ENCODE measurements around the gene PHF24.

PHF24 gene

DNA sequence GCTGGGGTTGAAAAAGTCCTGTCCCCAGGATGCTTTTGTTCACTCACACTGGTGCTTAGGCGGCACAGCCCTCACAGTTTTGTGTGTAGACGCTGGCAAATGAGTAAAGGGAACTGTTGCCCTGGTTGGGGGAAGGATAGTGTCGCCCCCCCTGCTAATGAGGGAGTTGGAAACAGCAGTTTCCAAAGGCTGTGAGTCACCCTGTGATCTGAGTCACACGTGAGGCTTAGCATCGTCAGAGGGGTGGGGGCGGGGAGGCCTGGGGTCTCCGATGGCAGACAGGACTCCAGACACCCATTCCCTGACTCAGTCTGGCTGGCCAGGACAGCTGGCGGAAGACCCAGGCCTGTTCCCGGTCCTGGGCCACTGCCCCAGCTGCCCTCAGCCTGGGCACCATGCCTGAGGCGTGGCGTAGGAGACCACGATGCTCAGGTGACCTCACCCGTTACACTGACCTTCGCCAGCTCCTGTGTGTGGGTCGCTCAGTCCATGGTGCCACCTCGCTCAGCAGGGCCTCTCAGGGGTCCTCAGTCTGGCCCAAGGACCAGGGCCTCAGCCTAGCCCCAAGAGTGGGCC lies 34.4 kb downstream of the PHF24 start:
- Histone ChIP-seq H3K36me3 (ENCODE audit: insufficient read depth, low read length) (peaks cover 13% of the 10 kb centered on the region), H3K4me2 (ENCODE audit: low read length) (peak overlapping the region; percentile 70), H3K27me3 (ENCODE audit: control insufficient read depth, insufficient read depth, low read length) (no peaks in the 10 kb centered on the region), H3K9ac (ENCODE audit: low read depth, low read length) (peak overlapping the region; percentile 75), H3K4me3 (ENCODE audit: low read length) (peak overlapping the region; percentile 47), H3K4me1 (ENCODE audit: control insufficient read depth, insufficient read depth, low read length) (peaks cover 72% of the 10 kb centered on the region), H3K9me3 (replicated peaks; ENCODE audit: low read length) (no peaks in the 10 kb centered on the region)

GRCh38 chr9:34993502-34994259 lies 35.6 kb downstream of the PHF24 start:
- H3K27me3 ChIP-seq (ENCODE audit: control insufficient read depth, insufficient read depth, low read length) = no peaks in the 10 kb centered on the region
- H3K36me3 ChIP-seq (ENCODE audit: insufficient read depth, low read length) = peaks cover 22% of the 10 kb centered on the region
- peak overlapping the region; percentile 75 for H3K9ac ChIP-seq (ENCODE audit: low read depth, low read length)
- H3K4me3 ChIP-seq (ENCODE audit: low read length) = peak overlapping the region; percentile 21
- no peaks in the 10 kb centered on the region for H3K9me3 ChIP-seq (replicated peaks; ENCODE audit: low read length)
- H3K4me1 ChIP-seq (ENCODE audit: control insufficient read depth, insufficient read depth, low read length) = peaks cover 65% of the 10 kb centered on the region
- H3K4me2 ChIP-seq (ENCODE audit: low read length) = peak overlapping the region; percentile 53

GRCh38 chr9:34994260-34994899 lies 36.3 kb downstream of the PHF24 start:
- peaks cover 61% of the 10 kb centered on the region for H3K4me1 ChIP-seq (ENCODE audit: control insufficient read depth, insufficient read depth, low read length)
- no peak overlapping the region for H3K4me3 ChIP-seq (ENCODE audit: low read length)
- peak overlapping the region; percentile 53 for H3K4me2 ChIP-seq (ENCODE audit: low read length)

GRCh38 chr9:34994900-34995669 lies 37.0 kb downstream of the PHF24 start:
- H3K36me3 ChIP-seq (ENCODE audit: insufficient read depth, low read length) = peaks cover 22% of the 10 kb centered on the region
- H3K4me3 ChIP-seq (ENCODE audit: low read length) = no peak overlapping the region
- H3K9ac ChIP-seq (ENCODE audit: low read depth, low read length) = peak overlapping the region; percentile 75
- no peaks in the 10 kb centered on the region for H3K9me3 ChIP-seq (replicated peaks; ENCODE audit: low read length)
- H3K4me2 ChIP-seq (ENCODE audit: low read length) = no peak overlapping the region
- peaks cover 61% of the 10 kb centered on the region for H3K4me1 ChIP-seq (ENCODE audit: control insufficient read depth, insufficient read depth, low read length)
- no peaks in the 10 kb centered on the region for H3K27me3 ChIP-seq (ENCODE audit: control insufficient read depth, insufficient read depth, low read length)

More at GRCh38 chr9:34994260-34994899, 36.3 kb downstream of the PHF24 start:
- H3K27me3 ChIP-seq (ENCODE audit: control insufficient read depth, insufficient read depth, low read length) = no peaks in the 10 kb centered on the region
- peak overlapping the region; percentile 75 for H3K9ac ChIP-seq (ENCODE audit: low read depth, low read length)
- H3K36me3 ChIP-seq (ENCODE audit: insufficient read depth, low read length) = peaks cover 22% of the 10 kb centered on the region
- H3K9me3 ChIP-seq (replicated peaks; ENCODE audit: low read length) = no peaks in the 10 kb centered on the region

GRCh38 chr9:34995670-34996060 lies 37.6 kb downstream of the PHF24 start:
- peaks cover 25% of the 10 kb centered on the region for H3K36me3 ChIP-seq (ENCODE audit: insufficient read depth, low read length)
- H3K9ac ChIP-seq (ENCODE audit: low read depth, low read length) = peak overlapping the region; percentile 75
- no peaks in the 10 kb centered on the region for H3K27me3 ChIP-seq (ENCODE audit: control insufficient read depth, insufficient read depth, low read length)
- H3K4me3 ChIP-seq (ENCODE audit: low read length) = no peak overlapping the region
- H3K4me2 ChIP-seq (ENCODE audit: low read length) = no peak overlapping the region
- H3K9me3 ChIP-seq (replicated peaks; ENCODE audit: low read length) = no peaks in the 10 kb centered on the region
- peaks cover 59% of the 10 kb centered on the region for H3K4me1 ChIP-seq (ENCODE audit: control insufficient read depth, insufficient read depth, low read length)

DNA sequence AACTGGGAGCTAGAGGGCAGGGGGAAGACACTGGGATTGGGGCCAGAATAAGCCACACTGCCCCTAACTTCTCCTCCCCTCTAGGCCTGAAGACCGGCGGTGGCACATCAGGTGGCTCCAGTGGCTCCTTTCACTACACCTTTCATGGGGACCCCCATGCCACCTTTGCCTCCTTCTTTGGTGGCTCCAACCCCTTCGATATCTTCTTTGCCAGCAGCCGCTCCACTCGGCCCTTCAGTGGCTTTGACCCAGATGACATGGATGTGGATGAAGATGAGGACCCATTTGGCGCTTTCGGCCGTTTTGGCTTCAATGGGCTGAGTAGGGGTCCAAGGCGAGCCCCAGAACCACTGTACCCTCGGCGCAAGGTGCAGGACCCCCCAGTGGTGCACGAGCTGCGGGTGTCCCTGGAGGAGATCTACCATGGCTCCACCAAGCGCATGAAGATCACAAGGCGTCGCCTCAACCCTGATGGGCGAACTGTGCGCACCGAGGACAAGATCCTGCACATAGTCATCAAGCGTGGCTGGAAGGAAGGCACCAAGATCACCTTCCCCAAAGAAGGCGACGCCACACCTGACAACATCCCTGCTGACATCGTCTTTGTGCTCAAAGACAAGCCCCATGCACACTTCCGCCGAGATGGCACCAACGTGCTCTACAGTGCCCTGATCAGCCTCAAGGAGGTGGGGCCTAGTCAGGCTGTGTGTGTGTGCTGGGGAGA lies 38.3 kb downstream of the PHF24 start:
- Histone ChIP-seq H3K4me1 (ENCODE audit: control insufficient read depth, insufficient read depth, low read length) (peaks cover 59% of the 10 kb centered on the region), H3K27me3 (ENCODE audit: control insufficient read depth, insufficient read depth, low read length) (no peaks in the 10 kb centered on the region)

DNA sequence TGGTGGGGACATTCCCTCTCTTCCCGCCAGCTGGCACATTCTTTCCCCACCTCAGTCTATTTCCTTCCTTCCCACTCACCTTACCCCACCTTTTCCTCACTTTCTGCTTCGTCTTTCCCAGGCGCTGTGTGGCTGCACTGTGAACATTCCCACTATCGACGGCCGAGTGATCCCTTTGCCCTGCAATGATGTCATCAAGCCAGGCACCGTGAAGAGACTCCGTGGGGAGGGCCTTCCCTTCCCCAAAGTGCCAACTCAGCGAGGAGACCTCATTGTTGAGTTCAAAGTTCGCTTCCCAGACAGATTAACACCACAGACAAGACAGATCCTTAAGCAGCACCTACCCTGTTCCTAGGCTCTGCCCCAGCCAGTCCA lies 38.8 kb downstream of the PHF24 start:
- H3K9me3 ChIP-seq (replicated peaks; ENCODE audit: low read length) = no peaks in the 10 kb centered on the region
- H3K4me2 ChIP-seq (ENCODE audit: low read length) = no peak overlapping the region
- H3K27me3 ChIP-seq (ENCODE audit: control insufficient read depth, insufficient read depth, low read length) = no peaks in the 10 kb centered on the region
- H3K36me3 ChIP-seq (ENCODE audit: insufficient read depth, low read length) = peaks cover 26% of the 10 kb centered on the region
- peaks cover 60% of the 10 kb centered on the region for H3K4me1 ChIP-seq (ENCODE audit: control insufficient read depth, insufficient read depth, low read length)
- H3K4me3 ChIP-seq (ENCODE audit: low read length) = no peak overlapping the region
- no peak overlapping the region for H3K9ac ChIP-seq (ENCODE audit: low read depth, low read length)

More for the DNA sequence above, 38.3 kb downstream of the PHF24 start:
- peaks cover 26% of the 10 kb centered on the region for H3K36me3 ChIP-seq (ENCODE audit: insufficient read depth, low read length)
- H3K4me2 ChIP-seq (ENCODE audit: low read length) = no peak overlapping the region
- H3K4me3 ChIP-seq (ENCODE audit: low read length) = no peak overlapping the region
- H3K9me3 ChIP-seq (replicated peaks; ENCODE audit: low read length) = no peaks in the 10 kb centered on the region
- peak overlapping the region; percentile 75 for H3K9ac ChIP-seq (ENCODE audit: low read depth, low read length)

DNA sequence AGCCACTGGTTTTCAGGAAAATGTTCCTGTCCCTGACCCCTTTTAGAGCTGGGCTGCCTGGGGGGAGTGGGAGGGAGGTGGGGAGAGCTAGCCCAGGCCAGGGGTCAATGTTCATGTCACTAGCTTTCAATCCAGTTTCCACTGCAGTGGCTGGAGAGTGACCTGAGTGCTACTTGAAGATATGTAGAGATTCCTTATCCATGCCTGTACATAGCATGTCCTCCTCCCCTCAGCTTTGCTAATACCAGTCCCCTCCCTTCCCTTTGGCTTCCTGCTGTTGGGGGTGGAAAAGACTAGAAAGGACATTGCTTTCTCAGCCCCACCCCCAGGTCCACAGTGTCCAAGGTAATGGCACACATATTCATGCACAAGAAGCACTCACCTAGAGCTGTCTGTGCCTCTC lies 39.3 kb downstream of the PHF24 start:
- Histone ChIP-seq H3K36me3 (ENCODE audit: insufficient read depth, low read length) (peaks cover 26% of the 10 kb centered on the region), H3K4me1 (ENCODE audit: control insufficient read depth, insufficient read depth, low read length) (peaks cover 57% of the 10 kb centered on the region), H3K9me3 (replicated peaks; ENCODE audit: low read length) (no peaks in the 10 kb centered on the region), H3K4me2 (ENCODE audit: low read length) (no peak overlapping the region), H3K4me3 (ENCODE audit: low read length) (no peak overlapping the region), H3K9ac (ENCODE audit: low read depth, low read length) (no peak overlapping the region), H3K27me3 (ENCODE audit: control insufficient read depth, insufficient read depth, low read length) (no peaks in the 10 kb centered on the region)

GRCh38 chr9:34998266-34998665 lies 40.2 kb downstream of the PHF24 start:
- peaks cover 49% of the 10 kb centered on the region for H3K4me1 ChIP-seq (ENCODE audit: control insufficient read depth, insufficient read depth, low read length)
- H3K9ac ChIP-seq (ENCODE audit: low read depth, low read length) = no peak overlapping the region
- no peak overlapping the region for H3K4me2 ChIP-seq (ENCODE audit: low read length)

GRCh38 chr9:34999576-34999975 lies 41.5 kb downstream of the PHF24 start:
- Histone ChIP-seq H3K4me2 (ENCODE audit: low read length) (no peak overlapping the region), H3K36me3 (ENCODE audit: insufficient read depth, low read length) (peaks cover 28% of the 10 kb centered on the region), H3K4me1 (ENCODE audit: control insufficient read depth, insufficient read depth, low read length) (peaks cover 36% of the 10 kb centered on the region), H3K27me3 (ENCODE audit: control insufficient read depth, insufficient read depth, low read length) (no peaks in the 10 kb centered on the region), H3K9me3 (replicated peaks; ENCODE audit: low read length) (no peaks in the 10 kb centered on the region), H3K9ac (ENCODE audit: low read depth, low read length) (no peak overlapping the region), H3K4me3 (ENCODE audit: low read length) (no peak overlapping the region)

More at GRCh38 chr9:34998266-34998665, 40.2 kb downstream of the PHF24 start:
- Histone ChIP-seq H3K9me3 (replicated peaks; ENCODE audit: low read length) (no peaks in the 10 kb centered on the region), H3K4me3 (ENCODE audit: low read length) (no peak overlapping the region), H3K36me3 (ENCODE audit: insufficient read depth, low read length) (peaks cover 28% of the 10 kb centered on the region), H3K27me3 (ENCODE audit: control insufficient read depth, insufficient read depth, low read length) (no peaks in the 10 kb centered on the region)
